BJ (cell line): ENCODE measurements around the gene GCG. TPM values are rescaled to one million over a fixed set of nuclear protein-coding genes. Genes with fewer than 3 reads are reported as not detected.

ENCODE experiments used
- CTCF ChIA-PET: fragments of 350-600 bp; formaldehyde crosslinking; extraction: SDS; loops from one replicate; lab custom pipeline; 2021; ENCODE audit warnings: antibody characterized with exemption, inconsistent platforms; lab: Yijun Ruan, JAX
- POLR2A ChIA-PET: fragments of 300-600 bp; sonication (Branson Sonifier 250); formaldehyde crosslinking; extraction: SDS; loops from one replicate; lab custom pipeline; 2021; ENCODE audit warnings: antibody characterized with exemption; lab: Charles Lee
- DNase-seq: peaks from one replicate; pipeline ENCODE4 v3.0.0-alpha.2; 2011; ENCODE audit warnings: low read depth
- H3K27me3 ChIP-seq: 2 replicates; pipeline ENCODE4 v1.6.0; 2011; ENCODE audit warnings: low read length; ENCODE audit not compliant: control insufficient read depth, insufficient read depth
- H3K36me3 ChIP-seq: 2 replicates; pipeline ENCODE4 v1.5.1; 2011; ENCODE audit warnings: low read length; ENCODE audit not compliant: control insufficient read depth, insufficient read depth
- H3K4me3 ChIP-seq: 2 replicates; pipeline ENCODE4 v1.5.1; 2011; ENCODE audit warnings: low read depth, mild to moderate bottlenecking, control low read depth, low read length
- polyA plus RNA-seq: library from polyadenylated mRNA; depleted of rRNA; stranded (reverse); fragments of >200 nt; gene quantifications from 2 replicates; pipeline ENCODE4 v1.2.3, GENCODE V29; 2011
- TF ChIP-seq, protein P1 (sequence below): IDR thresholded peaks from 2 replicates; pipeline ENCODE4 v1.5.1; 2011; ENCODE audit warnings: low read depth, mild to moderate bottlenecking, control low read depth, inconsistent platforms, low read length, moderate library complexity; ENCODE audit not compliant: insufficient read depth

Gene GCG
- polyA plus RNA-seq, 1 experiment, result not detected

DNA sequence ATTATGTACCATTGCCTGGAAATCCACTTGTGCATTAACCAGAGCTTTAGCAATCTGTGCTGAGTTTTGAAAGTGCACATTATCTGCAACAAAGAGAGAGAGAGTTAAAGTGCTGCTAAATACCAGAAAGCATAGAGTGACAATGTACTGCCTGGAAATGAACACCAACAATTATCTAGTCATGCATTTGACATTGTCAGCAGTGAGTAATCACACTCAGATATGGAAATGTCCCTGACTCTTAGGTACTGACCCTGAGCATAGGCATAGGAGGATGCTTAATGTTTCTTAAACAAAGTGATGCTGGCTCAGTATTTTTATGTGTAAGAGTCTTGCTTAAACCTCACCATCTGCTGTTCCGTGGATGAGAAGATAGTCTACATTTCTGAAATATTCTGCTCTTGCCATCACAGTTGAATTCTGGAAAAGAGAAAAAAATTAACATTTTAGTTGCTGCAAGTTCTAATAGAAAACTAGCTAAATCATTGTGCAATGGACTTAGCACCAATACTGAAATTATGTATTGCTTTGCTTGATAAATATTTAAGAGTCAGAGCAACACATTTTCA lies 20.8 kb upstream of the GCG start:
- POLR2A ChIA-PET, result no interaction called here
- CTCF ChIA-PET, result interaction anchor here (1.8 kb wide), 1 partner anchor 10 kb away, joined by 5 read pairs; no protein-coding TSS in a partner anchor
- TF ChIP-seq, protein P1, sequence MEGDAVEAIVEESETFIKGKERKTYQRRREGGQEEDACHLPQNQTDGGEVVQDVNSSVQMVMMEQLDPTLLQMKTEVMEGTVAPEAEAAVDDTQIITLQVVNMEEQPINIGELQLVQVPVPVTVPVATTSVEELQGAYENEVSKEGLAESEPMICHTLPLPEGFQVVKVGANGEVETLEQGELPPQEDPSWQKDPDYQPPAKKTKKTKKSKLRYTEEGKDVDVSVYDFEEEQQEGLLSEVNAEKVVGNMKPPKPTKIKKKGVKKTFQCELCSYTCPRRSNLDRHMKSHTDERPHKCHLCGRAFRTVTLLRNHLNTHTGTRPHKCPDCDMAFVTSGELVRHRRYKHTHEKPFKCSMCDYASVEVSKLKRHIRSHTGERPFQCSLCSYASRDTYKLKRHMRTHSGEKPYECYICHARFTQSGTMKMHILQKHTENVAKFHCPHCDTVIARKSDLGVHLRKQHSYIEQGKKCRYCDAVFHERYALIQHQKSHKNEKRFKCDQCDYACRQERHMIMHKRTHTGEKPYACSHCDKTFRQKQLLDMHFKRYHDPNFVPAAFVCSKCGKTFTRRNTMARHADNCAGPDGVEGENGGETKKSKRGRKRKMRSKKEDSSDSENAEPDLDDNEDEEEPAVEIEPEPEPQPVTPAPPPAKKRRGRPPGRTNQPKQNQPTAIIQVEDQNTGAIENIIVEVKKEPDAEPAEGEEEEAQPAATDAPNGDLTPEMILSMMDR, result no peak
- Histone ChIP-seq H3K36me3 (peaks cover 12% of the 10 kb centered on the region), H3K4me3 (no peak overlapping the region), H3K27me3 (no peaks in the 10 kb centered on the region)
- no peak for DNase-seq

DNA sequence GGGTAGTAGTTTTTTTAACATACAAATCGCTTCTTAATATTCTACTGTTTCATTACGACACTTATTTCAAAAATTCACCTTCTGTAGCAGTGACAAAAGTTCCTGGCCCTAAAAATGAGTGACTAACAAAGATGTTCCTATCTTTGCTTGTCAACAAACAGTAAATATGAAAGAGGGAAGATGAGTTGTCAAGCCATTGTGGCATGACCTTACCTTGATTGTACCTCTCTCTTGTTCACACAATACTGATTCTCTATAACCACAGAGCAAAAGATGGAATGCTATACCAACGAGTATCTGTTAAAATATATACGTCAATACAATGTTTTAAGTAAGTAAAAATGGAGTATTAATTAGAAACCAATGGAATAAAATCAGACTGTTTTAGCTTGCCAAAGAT lies 14.7 kb upstream of the GCG start:
- Histone ChIP-seq H3K4me3 (no peak overlapping the region), H3K36me3 (peaks cover 5% of the 10 kb centered on the region; the same call in 1 of the 2 replicates), H3K27me3 (no peaks in the 10 kb centered on the region)
- TF ChIP-seq, protein P1, result no peak
- POLR2A ChIA-PET, result no interaction called here
- no peak for DNase-seq
- CTCF ChIA-PET, result interaction anchor here (0.9 to 2.5 kb wide), 3 partner anchors 13 to 54 kb away, joined by 3 to 10 read pairs (median 4); no protein-coding TSS in a partner anchor

DNA sequence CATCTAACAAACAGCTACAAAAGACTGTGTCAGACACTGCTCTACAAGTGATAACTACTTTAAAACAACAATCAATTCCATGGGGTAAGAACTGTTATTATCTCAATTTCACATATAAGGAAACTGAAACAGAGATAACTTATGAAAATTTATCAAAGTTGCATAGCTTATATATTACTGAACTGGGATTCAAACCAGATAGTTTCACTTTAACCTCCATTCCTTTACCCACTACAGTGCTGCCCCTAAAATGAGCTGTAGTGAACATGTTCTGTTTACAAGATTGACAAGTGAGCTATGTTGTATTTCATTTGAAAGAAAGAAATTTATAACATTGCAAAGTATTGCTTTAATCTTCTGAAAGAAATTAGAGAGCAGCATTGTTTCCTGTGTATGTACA lies 14.1 kb upstream of the GCG start:
- no peaks in the 10 kb centered on the region for H3K27me3 ChIP-seq
- DNase-seq, result no peak
- POLR2A ChIA-PET, result no interaction called here
- no peak overlapping the region for H3K4me3 ChIP-seq
- CTCF ChIA-PET, result interaction anchor here (0.9 to 2.5 kb wide), 3 partner anchors 12 to 54 kb away, joined by 3 to 10 read pairs (median 4); no protein-coding TSS in a partner anchor
- TF ChIP-seq, protein P1, result no peak
- H3K36me3 ChIP-seq, result peaks cover 5% of the 10 kb centered on the region; the same call in 1 of the 2 replicates

DNA sequence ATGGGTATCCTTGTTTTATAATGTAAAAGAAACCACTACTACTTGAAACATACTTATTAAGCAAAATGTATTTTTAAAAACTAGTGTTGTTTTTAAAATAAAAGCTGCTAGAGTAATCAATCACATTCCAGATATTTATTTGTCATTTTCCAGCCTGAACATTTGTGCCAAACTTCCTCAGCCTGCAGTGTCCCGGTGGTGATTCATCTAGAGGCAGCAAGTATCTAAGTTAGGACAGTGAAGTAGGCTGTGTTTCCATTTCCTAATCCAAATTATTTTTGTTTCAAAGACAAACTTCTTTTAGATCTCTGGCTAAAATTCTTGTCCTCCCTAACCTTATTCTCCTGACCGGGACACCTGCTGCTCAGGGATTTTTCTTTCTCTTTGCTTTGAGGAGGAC lies 12.8 kb upstream of the GCG start:
- POLR2A ChIA-PET, result no interaction called here

DNA sequence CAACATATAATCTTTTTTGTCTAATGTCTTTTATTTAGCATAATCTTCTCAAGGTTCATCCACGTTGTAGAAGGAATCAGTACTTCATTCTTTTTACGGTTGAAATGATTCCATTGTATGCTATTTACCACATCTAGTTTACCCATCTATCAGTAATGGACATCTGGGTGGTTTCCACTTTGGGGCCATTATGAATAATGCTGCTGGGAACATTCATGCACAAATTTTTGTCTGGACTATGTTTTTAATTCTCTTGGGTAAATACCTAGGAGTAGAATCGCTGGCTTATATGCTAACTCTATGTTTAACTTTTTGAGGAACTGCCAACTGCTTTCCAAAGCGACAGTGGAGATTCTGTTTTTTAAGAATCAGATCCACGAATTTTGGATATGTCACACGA lies 7.4 kb upstream of the GCG start:
- POLR2A ChIA-PET, result interaction anchor here (0.5 kb wide), 1 partner anchor 140 kb away, joined by 6 read pairs; no protein-coding TSS in a partner anchor
- DNase-seq, result no peak
- CTCF ChIA-PET, result interaction anchor here (1.3 to 1.6 kb wide), 2 partner anchors 138 to 141 kb away, joined by 3 to 6 read pairs; no protein-coding TSS in a partner anchor
- H3K36me3 ChIP-seq, result no peaks in the 10 kb centered on the region
- TF ChIP-seq, protein P1, result no peak
- no peak overlapping the region for H3K4me3 ChIP-seq
- no peaks in the 10 kb centered on the region for H3K27me3 ChIP-seq

More for the DNA sequence above, 12.8 kb upstream of the GCG start:
- no peak for DNase-seq
- TF ChIP-seq, protein P1, result no peak
- CTCF ChIA-PET, result interaction anchor here (0.7 to 0.8 kb wide), 2 partner anchors 11 to 22 kb away, joined by 3 read pairs; no protein-coding TSS in a partner anchor
- peaks cover 4% of the 10 kb centered on the region; the same call in 1 of the 2 replicates for H3K36me3 ChIP-seq
- H3K27me3 ChIP-seq, result no peaks in the 10 kb centered on the region
- no peak overlapping the region for H3K4me3 ChIP-seq
